K562 (cell line): Measurements from ENCODE around the gene XCL1. TPM values are rescaled to one million over a fixed set of nuclear protein-coding genes. Genes with fewer than 3 reads are reported as not detected.

Source experiments
- ATAC-seq: fragments of 200-7000 bp; cut with Tn5 transposase; 3 replicates; pipeline ENCODE4 v1.9.1; 2020; ENCODE audit warnings: moderate library complexity
- BruUV-seq: library from RNA; stranded (reverse); fragments of 400-500 nt; replicated peaks from 2 replicates; lab custom pipeline; 2021; lab: Mats Ljungman, UMichigan
- CTCF ChIA-PET: fragments of 300-600 bp; formaldehyde crosslinking; extraction: SDS; loops from one replicate; lab custom pipeline; 2021; ENCODE audit warnings: low intra/inter-chr PET ratio; lab: Yijun Ruan, JAX
- POLR2A ChIA-PET: fragments of 300-600, 350-650 bp; sonication (Branson Sonifier 250); formaldehyde crosslinking; extraction: SDS; loops from one replicate; lab custom pipeline; 2021; ENCODE audit warnings: antibody characterized with exemption, inconsistent platforms; lab: Yijun Ruan, JAX
- DNase-seq, 4 experiments: peaks; one replicate each; pipeline versions ENCODE4 v3.0.0 to v3.0.0-alpha.2; 2011 to 2018; ENCODE audit warnings: low spot score in 3 of 4, mixed read lengths in 3 of 4; ENCODE audit errors: extremely low read depth in 1 of 4
- FAIRE-seq: peaks from 2 replicates; lab custom pipeline; 2011; peaks lifted over from hg19 to GRCh38; lab: Jason Lieb, UNC
- H2AFZ ChIP-seq: 2 replicates; pipeline ENCODE4 v1.6.0; 2011; ENCODE audit warnings: low read depth, low read length, control low read depth, inconsistent platforms
- H3K27ac ChIP-seq: fragments of 200-600 bp; 3 replicates; pipeline ENCODE4 v1.8.0; 2011; ENCODE audit warnings: low read depth, mild to moderate bottlenecking, control low read depth, inconsistent platforms, low read length, moderate library complexity, mixed read lengths; ENCODE audit errors: extremely low read depth
- H3K27me3 ChIP-seq, 2 experiments: fragments of 300-600 bp in 1 of 2; 2 replicates in 1 of 2; 3 replicates in 1 of 2; pipeline versions ENCODE4 v1.6.0 to v1.8.0; 2011; ENCODE audit warnings: inconsistent platforms in 2 of 2, low read length in 2 of 2, mild to moderate bottlenecking in 1 of 2, mixed read lengths in 1 of 2, moderate library complexity in 1 of 2; ENCODE audit not compliant: control insufficient read depth in 2 of 2, insufficient read depth in 2 of 2
- H3K36me3 ChIP-seq: fragments of 300-600 bp; 3 replicates; pipeline ENCODE4 v1.8.0; 2011; ENCODE audit warnings: mild to moderate bottlenecking, low read length, inconsistent platforms; ENCODE audit not compliant: control insufficient read depth, insufficient read depth
- H3K4me1 ChIP-seq, 2 experiments: fragments of 200-600 bp in 1 of 2; replicated peaks in 1 of 2; 2 replicates in 1 of 2; 3 replicates in 1 of 2; pipeline versions ENCODE4 v1.5.1 to v1.8.0; 2011; ENCODE audit warnings: inconsistent platforms in 2 of 2, low read length in 2 of 2, mild to moderate bottlenecking in 1 of 2, mixed read lengths in 1 of 2, moderate library complexity in 1 of 2; ENCODE audit not compliant: control insufficient read depth in 2 of 2, insufficient read depth in 2 of 2
- H3K4me2 ChIP-seq: 2 replicates; pipeline ENCODE4 v1.6.1; 2011; ENCODE audit warnings: low read length, control low read depth, inconsistent platforms, mixed read lengths; ENCODE audit not compliant: insufficient read depth
- H3K4me3 ChIP-seq: fragments of 200-600 bp; sonication (generic), shearing (Covaris generic); 2 replicates; pipeline ENCODE4 v1.5.1; 2016; ENCODE audit warnings: control low read depth, inconsistent platforms
- H3K79me2 ChIP-seq: fragments of 200-600 bp; 3 replicates; pipeline ENCODE4 v1.8.0; 2011; ENCODE audit warnings: low read length, inconsistent platforms; ENCODE audit not compliant: control insufficient read depth, insufficient read depth
- H3K9ac ChIP-seq, 2 experiments: 2 replicates each; pipeline versions ENCODE4 v1.6.0 to v1.6.1; 2011; ENCODE audit warnings: low read depth in 2 of 2, low read length in 2 of 2, control low read depth in 1 of 2, inconsistent platforms in 1 of 2, mild to moderate bottlenecking in 1 of 2, mixed read lengths in 1 of 2; ENCODE audit not compliant: insufficient read depth in 1 of 2
- H3K9me1 ChIP-seq: one replicate; pipeline ENCODE4 v1.6.0; 2011; ENCODE audit warnings: inconsistent platforms, mild to moderate bottlenecking, low read length, moderate library complexity; ENCODE audit not compliant: control insufficient read depth, insufficient read depth
- H3K9me3 ChIP-seq: replicated peaks from 2 replicates; pipeline ENCODE4 v1.5.1; 2011; ENCODE audit warnings: low read depth, low read length, inconsistent platforms; ENCODE audit not compliant: control insufficient read depth, insufficient read depth
- H4K20me1 ChIP-seq: replicated peaks from 2 replicates; pipeline ENCODE4 v1.6.1; 2011; ENCODE audit warnings: low read length, inconsistent platforms, mixed read lengths; ENCODE audit not compliant: control insufficient read depth, insufficient read depth
- C11orf30 ChIP-seq: fragments of 450-650 bp; IDR thresholded peaks from 2 replicates; pipeline ENCODE4 v1.6.1; 2016; ENCODE audit warnings: low read depth, mild to moderate bottlenecking
- DACH1 ChIP-seq: fragments of 450-650 bp; IDR thresholded peaks from 2 replicates; pipeline ENCODE4 v1.6.1; 2018; ENCODE audit not compliant: partially characterized antibody
- GTF2A2 ChIP-seq: IDR thresholded peaks from 2 replicates; pipeline ENCODE4 v1.6.1; 2016; ENCODE audit warnings: mild to moderate bottlenecking, missing genetic modification characterization, missing compliant biosample characterization
- MAFF ChIP-seq: IDR thresholded peaks from 2 replicates; pipeline ENCODE4 v1.6.1; 2012; ENCODE audit warnings: low read length, improper control_type of control experiment
- MAFG ChIP-seq: fragments of 450-650 bp; conservative IDR thresholded peaks from 2 replicates; pipeline ENCODE4 v1.6.1; 2016; ENCODE audit warnings: missing genetic modification characterization, missing compliant biosample characterization
- MAFK ChIP-seq: IDR thresholded peaks from 2 replicates; pipeline ENCODE4 v1.6.1; 2011; ENCODE audit warnings: low read length, improper control_type of control experiment
- MTA3 ChIP-seq: fragments of 450-650 bp; formaldehyde crosslinking; IDR thresholded peaks from 2 replicates; pipeline ENCODE4 v1.6.1; 2017; ENCODE audit warnings: mild to moderate bottlenecking, borderline replicate concordance
- NFYB ChIP-seq: IDR thresholded peaks from 2 replicates; pipeline ENCODE4 v1.6.1; 2011; ENCODE audit warnings: mild to moderate bottlenecking, moderate library complexity; ENCODE audit not compliant: insufficient read length; ENCODE audit errors: extremely low read depth
- PHB ChIP-seq: fragments of 250-450 bp; sonication (Bioruptor Pico); IDR thresholded peaks from 2 replicates; pipeline ENCODE4 v1.5.0; 2021
- ZNF143 ChIP-seq: sonication (generic); formaldehyde crosslinking; IDR thresholded peaks from 2 replicates; pipeline ENCODE4 v1.9.0; 2022; ENCODE audit warnings: mild to moderate bottlenecking, missing genetic modification reagents
- ZNF316 ChIP-seq: fragments of 450-650 bp; IDR thresholded peaks from 2 replicates; pipeline ENCODE4 v1.6.1; 2016
- WGBS: fragments of 100-300 bp; shearing (Covaris generic); methylation state at CpG from one replicate; pipeline ENCODE4 v1.1.6; 2016; ENCODE audit warnings: low coverage, mixed read lengths; ENCODE audit not compliant: insufficient coverage; ENCODE audit errors: missing lambda C conversion rate; 5-methylcytosine and 5-hydroxymethylcytosine counted together
- in situ Hi-C: fragments of 300-500 bp; cut with MboI; formaldehyde crosslinking; loops from 4 replicates; pipeline ENCODE4 v1.15.0; 2018; ENCODE audit warnings: inconsistent platforms, mixed read lengths
- intact Hi-C: fragments of 100-400 bp; cut with micrococcal nuclease; formaldehyde crosslinking; loops from 2 replicates; pipeline ENCODE4 v1.14.2; 2022
- polyA plus RNA-seq, 8 experiments: library from polyadenylated mRNA; depleted of rRNA in 4 of 8; stranded (reverse) in 5 of 8; unstranded in 3 of 8; fragments of >200 nt; fragmentation: Nextera tagmentation in 2 of 8; fragmentation: Illumina TruSeq in 1 of 8; extraction: Ambion mirVana in 2 of 8; extraction: Trizol in 1 of 8; gene quantifications; 2 replicates each; pipeline versions ENCODE4 v1.2.1 to v1.2.3, GENCODE V29; 2011 to 2014; ENCODE audit warnings: inconsistent platforms in 1 of 8, missing spikeins in 1 of 8
- total RNA-seq, 7 experiments: library from RNA; depleted of rRNA in 6 of 7; stranded (reverse); fragments of >200 nt in 6 of 7; fragmentation: Illumina TruSeq in 2 of 7; extraction: Trizol in 2 of 7; gene quantifications; 2 replicates each; pipeline versions ENCODE4 v1.2.1 to v1.2.3, GENCODE V29; 2011 to 2021; ENCODE audit warnings: low replicate concordance in 1 of 7

XCL1 gene
- total and polyA plus RNA-seq, 9 of the 15 experiments (the other 6 are each of a cell fraction or from before 2014, with no cell fraction given), result 0.06 to 0.09 (median 0.06) TPM; not detected in 6

DNA sequence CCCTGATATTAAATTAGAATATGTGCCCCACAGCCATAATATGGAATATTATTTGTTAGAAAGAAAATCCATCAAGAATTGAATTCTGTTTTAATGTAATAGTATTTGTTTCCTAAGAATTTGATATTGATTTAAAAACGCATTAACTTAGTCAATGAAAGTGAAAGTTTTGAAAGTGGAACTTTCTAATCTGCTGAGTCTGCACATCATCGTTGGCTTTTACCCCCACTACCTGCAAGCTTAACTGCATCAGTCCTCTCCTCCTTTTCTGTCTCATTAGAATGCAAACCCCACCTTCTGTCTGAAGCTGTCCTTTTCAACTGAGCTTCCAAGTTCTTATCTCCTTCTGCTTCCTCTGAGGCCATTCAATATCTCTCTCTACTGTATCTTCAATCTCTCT, 42.5 kb downstream of the XCL1 start:
- Histone ChIP-seq H3K4me1 (no peaks in the 10 kb centered on the region; a peak in 1 of 5 replicates), H3K9me1 (no peaks in the 10 kb centered on the region), H3K36me3 (no peaks in the 10 kb centered on the region), H2AFZ (no peak overlapping the region), H3K9me3 (no peaks in the 10 kb centered on the region), H3K27ac (no peak overlapping the region), H3K4me3 (no peak overlapping the region), H3K79me2 (no peaks in the 10 kb centered on the region), H3K27me3 (peaks cover 0 to 2% of the 10 kb centered on the region in 2 experiments; a peak in 1 of 5 replicates), H3K4me2 (no peak overlapping the region), H4K20me1 (no peaks in the 10 kb centered on the region), H3K9ac (no peak overlapping the region)
- 0% methylated on average over 2 of the region's 2 CpGs for WGBS
- no TSS peak for BruUV-seq
- CTCF ChIA-PET, result interaction anchor here (0.5 kb wide), 1 partner anchor 12 kb away, joined by 3 read pairs; no protein-coding TSS in a partner anchor
- TF ChIP-seq DACH1 (no peak), MAFK (peak; percentile 61; the same call in 1 of the 2 replicates), C11orf30 (peak; percentile 72), ZNF143 (CRISPR knock-in tag) (no peak), NFYB (no peak), MTA3 (no peak), PHB (CRISPR knock-in tag) (no peak), ZNF316 (peak; percentile 86), GTF2A2 (tag) (no peak), MAFF (peak; percentile 71), MAFG (peak; percentile 90)
- POLR2A ChIA-PET, result interaction anchor here (1.7 kb wide), 1 partner anchor 15 kb away, joined by 4 read pairs; no protein-coding TSS in a partner anchor
- in situ Hi-C loops (loop anchor here (25.0 kb wide), 1 partner anchor 743 kb away; the partner anchor contains the start of genes BLZF1 and NME7), intact Hi-C loops (no loop called here)
- no peak for ATAC-seq
- DNase-seq, result no peak
- FAIRE-seq, result no peak
